Activated gamma-delta T cell (primary cell): ENCODE data around the gene NEXN.
A peak's percentile ranks its signal among the peaks of the same experiment; 100 is the strongest.
"Not testable (repeated sequence)": the region's sequence is repeated elsewhere in the genome, so short reads cannot be mapped to it uniquely, and the experiment has no call there.

Experiments used
- DNase-seq: peaks from one replicate; lab custom pipeline; 2025; lab: John Stamatoyannopoulos, UW

Gene NEXN

GRCh38 chr1:77961392-77961791 is 73.0 kb downstream of the NEXN start:
- no peak for DNase-seq

GRCh38 chr1:77966291-77966690 is 77.9 kb downstream of the NEXN start:
- DNase-seq = no peak

- DNase-seq = no peak
These were observed 81.8 kb downstream of the NEXN start for GRCh38 chr1:77970192-77970591.

GRCh38 chr1:77972080-77972479 is 83.7 kb downstream of the NEXN start:
- no peak for DNase-seq

- DNase-seq = no peak
These were observed 87.0 kb downstream of the NEXN start for GRCh38 chr1:77975386-77975785.

GRCh38 chr1:77975907-77976306 is 87.5 kb downstream of the NEXN start:
- no peak for DNase-seq

- no peak for DNase-seq
These were observed 88.1 kb downstream of the NEXN start for GRCh38 chr1:77976433-77977076.

- DNase-seq = no peak
These were observed 89.5 kb downstream of the NEXN start for GRCh38 chr1:77977989-77978292.

- DNase-seq = peak; percentile 25
These were observed 90.0 kb downstream of the NEXN start for GRCh38 chr1:77978293-77978968.

GRCh38 chr1:77978969-77979876 is 90.8 kb downstream of the NEXN start, which contains the start of gene FUBP1:
Gene FUBP1, minus strand, starts transcription at chr1:77979072. Its CDS starts 68 bp downstream, at chr1:77979004.
- peak; percentile 64 for DNase-seq

- not testable (repeated sequence) for DNase-seq
These were observed 95.0 kb downstream of the NEXN start for GRCh38 chr1:77983352-77983996.

- no peak for DNase-seq
These were observed 95.6 kb downstream of the NEXN start for GRCh38 chr1:77983997-77984355.

GRCh38 chr1:77984629-77985028 is 96.2 kb downstream of the NEXN start:
- no peak for DNase-seq

- no peak for DNase-seq
These were observed 98.4 kb downstream of the NEXN start for GRCh38 chr1:77986810-77987209.

- DNase-seq = no peak
These were observed 99.5 kb downstream of the NEXN start for GRCh38 chr1:77987919-77988318.

GRCh38 chr1:77989744-77990143 is 101.3 kb downstream of the NEXN start:
- no peak for DNase-seq

GRCh38 chr1:77990629-77991204 is 102.3 kb downstream of the NEXN start:
- no peak for DNase-seq

GRCh38 chr1:77991638-77992037 is 103.2 kb downstream of the NEXN start:
- DNase-seq = no peak
